SH-SY5Y (cell line): Measurements from ENCODE around the gene INO80D.

Experiments used
- GATA2 ChIP-seq: IDR thresholded peaks from 2 replicates; pipeline ENCODE4 v1.6.1; 2011; ENCODE audit warnings: mild to moderate bottlenecking, low read depth, low read length
- GATA3 ChIP-seq: IDR thresholded peaks from 2 replicates; pipeline ENCODE4 v1.6.1; 2011; ENCODE audit warnings: low read depth, mild to moderate bottlenecking, low read length, moderate library complexity

GRCh38 chr2:206020171-206020570 is 65.8 kb downstream of the INO80D start:
- no peak for TF ChIP-seq GATA2
- no peak for TF ChIP-seq GATA3
